ENCODE data around the gene UBE2D3.
A peak's percentile ranks its signal among the peaks of the same experiment; 100 is the strongest.
"Not testable (repeated sequence)": the region's sequence is repeated elsewhere in the genome, so short reads cannot be mapped to it uniquely, and the experiment has no call there.

UBE2D3 gene

DNA sequence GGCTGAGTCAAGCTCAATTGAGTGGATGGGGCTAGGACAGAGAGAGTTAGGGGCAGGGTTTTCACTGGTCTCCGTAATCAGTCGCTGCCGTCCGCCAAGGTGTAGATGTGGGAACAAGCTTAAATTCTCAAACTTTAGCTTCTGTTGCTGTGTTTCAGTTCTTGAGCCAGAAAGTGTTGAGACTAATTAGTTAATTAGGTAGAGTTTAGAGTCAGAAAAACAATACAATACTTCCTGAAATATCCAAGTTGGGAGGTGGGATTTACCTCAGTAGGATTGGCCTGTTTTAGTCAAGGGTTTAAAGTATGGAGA, 1.1 kb upstream of the UBE2D3 start:
- no peak for DNase-seq

DNA sequence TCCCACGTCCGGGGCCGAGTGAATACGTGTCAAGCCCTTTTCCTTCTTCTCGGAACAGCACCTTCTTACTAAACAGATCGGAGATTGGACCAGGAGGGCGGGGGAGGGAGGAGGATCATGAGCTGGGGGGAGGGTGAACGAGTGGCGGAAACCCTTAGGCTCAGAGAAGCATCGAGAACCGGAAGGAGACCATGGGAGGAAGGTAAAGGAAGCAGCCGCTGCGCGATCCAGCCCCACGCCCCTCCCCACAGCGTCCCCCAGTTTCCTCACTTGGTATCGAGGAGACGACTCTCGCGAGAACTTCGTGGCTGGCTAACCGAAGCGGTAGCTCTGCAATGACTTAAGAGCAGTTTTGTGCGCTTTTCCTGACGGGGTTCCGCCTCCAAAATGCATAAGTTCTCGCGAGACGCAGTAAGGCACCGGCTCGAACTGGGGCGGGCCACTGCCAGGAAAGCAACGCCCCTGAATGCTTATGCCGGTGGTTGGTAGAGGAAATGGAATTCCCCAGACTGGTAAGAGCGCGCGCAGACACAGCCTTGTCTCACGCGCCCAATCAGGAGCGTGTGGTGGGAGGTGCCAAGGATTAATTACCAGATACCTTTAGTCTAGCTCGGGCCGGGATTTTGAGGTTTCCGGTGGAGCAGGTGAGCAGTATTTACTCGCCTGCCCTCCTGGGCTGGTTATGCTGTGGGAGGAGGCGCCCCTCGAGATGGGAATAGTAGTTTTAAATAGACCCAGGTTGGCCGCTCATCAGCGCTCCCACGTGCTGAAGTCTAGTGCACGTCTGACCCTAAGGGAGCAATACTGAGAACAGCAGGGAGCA, 534 bp upstream of the UBE2D3 start:
- peak; percentile 92 for DNase-seq

DNA sequence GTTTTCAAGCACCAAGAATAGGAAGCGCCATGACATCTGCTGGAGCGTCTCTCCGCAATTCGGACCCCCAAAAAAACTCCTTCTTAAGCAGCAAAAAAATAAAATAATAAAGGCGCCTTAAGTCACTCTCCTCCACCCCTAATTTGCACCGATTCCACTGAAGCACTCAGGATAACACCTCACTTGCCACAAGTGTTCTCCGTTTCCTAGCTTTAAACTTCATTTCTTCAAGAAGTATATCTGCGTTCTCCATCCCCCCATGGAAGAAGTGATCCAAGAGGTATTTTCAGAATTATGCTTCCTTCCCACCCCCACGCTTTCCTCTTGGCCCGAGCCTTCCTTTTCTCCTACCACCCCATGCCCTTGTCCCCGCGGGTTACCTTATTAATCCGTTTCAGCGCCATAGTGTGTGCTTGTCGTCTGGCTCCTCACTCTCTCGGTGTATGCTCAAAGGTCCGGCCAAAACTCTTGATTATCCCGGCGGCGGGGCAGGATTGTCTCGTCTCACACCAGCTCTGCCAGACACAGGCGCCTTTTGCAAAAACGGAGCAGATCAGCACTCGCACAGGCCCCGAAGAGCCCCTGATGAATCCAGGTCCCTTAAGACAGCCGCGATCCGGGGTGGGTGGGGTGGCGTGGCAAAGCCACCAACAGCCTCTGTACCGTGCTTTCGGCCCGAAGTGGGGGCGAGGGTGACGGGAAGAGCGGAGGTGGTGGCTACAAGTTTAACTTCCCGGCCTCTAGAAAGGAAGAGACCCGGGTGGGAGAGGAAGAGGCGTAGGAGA, 1.1 kb downstream of the UBE2D3 start:
- no peak for DNase-seq

DNA sequence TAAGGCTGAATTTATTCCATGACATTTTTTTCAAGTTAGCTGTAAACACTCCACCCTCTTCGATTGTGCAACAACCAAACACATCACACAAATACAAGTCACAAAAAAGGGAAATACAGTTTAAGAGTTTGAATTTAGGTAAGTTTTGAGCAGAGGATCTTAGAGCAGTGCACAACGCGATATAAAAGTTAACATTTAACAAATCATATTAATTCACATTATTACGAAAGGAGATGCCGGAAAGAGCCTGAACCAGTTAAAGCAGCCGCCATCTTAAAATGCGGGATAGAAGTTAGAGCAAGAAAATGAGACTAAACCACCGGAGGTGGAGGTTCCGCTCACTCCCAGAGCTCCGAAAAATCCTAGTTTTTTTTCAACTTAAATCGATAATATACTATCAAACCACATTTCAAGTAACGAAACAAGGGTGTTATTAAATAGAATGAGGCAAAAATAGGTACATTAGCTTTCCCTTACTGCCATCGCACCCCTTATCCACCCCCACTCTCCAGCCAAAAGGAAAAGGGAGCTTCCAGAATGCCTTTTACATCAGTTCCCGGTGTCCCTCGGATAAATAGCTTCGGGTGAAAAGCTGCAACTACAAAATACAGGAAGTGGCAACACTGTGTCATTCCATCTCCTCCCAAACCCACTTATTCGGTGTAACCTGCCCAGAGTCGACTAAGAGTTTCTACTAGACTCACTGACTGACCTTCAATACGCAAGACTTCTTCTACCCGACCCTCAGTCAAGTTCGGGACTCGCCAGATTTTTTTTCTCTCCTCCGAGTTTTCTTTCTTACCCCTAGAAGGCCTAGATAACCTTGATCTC, 1.9 kb downstream of the UBE2D3 start:
- DNase-seq, result peak; percentile 33

DNA sequence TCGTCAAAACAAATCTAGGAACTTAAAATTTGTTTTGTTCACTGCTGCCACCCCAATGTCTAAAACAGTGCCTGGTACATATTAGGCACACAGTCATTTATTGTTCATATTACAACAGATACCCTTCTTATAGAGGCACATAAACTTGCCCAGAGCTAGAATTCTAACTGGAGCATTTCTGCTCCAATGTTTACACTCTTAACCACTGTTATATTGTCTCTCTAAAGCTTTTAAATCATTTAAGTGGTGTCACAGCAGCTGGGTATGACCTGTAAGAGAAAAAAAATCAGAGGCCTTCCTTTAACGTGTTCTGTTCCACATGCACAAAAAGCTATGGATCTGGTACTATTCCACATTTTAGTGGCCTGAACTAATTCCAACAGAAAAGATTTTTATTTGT, 3.0 kb downstream of the UBE2D3 start:
- no peak for DNase-seq

DNA sequence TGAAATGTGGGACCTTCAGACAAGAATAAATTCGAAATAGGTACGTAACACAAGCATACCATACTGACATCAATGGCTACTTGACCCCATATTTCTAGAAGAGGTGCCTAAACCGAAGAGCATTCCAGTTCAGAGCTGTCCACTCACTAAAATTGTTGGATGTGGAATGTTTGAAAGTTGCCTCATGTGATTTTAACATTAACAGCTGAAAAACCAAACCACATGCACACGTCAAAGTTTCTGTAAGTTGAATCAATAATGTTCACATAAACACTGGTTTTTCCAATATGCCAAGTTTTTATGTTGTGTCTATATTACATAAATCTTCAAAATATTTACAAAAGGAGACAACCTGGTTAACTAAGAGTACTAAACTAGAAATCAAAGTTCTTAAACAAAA, 3.5 kb downstream of the UBE2D3 start:
- DNase-seq, result no peak

DNA sequence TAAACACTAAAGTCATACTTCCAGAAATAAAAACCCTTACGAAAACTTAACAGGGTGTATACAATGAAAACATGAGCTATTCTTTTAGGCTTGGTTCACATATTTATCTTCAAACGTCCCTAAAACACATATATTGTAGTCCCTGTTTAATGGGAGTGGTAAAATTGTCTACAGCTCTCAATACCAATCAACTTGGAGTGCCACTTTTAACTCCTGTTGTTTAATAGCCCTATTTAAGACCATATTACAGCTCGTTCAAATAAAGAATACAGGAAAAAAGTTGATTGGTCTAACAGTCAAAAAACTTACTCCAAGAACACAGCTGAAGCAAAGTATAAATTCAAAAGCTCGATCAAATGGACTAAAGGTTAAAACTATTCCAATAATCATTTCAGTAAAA, 3.9 kb downstream of the UBE2D3 start:
- no peak for DNase-seq

DNA sequence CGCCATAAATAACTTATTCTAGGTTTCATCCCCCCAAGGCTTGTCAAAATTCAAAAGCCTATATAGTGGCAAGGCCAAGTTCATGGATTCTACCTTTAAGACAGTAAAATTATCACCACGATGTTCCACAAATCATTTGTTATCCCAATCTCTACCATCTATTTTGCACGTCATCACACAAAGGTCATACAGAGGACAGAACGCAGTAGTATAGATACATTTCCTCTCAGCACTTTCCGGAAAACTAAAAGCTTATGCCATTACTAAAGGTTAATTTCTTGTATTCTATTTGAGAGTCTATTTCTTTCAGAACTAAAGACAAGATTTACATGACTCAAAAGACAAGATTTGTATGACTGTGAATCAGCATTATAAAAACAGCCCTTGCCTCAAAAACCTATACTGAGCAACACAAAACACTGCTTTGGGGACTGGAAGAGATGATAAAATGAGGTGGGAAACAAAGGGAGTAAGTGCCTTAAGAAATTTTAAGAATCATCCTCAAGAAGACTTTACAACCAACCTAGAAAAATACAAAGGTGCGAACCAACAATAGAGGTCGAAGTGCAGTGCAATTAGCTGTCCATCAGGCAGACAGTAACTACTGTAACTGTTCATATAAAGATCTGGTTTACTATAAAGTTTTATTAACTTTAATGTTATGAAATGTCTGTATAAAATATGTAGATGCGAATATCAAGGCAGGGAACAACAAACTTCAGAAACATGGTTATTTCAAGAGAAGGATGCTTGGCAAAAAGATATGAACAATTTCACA, 7.6 kb downstream of the UBE2D3 start:
- no peak for DNase-seq

DNA sequence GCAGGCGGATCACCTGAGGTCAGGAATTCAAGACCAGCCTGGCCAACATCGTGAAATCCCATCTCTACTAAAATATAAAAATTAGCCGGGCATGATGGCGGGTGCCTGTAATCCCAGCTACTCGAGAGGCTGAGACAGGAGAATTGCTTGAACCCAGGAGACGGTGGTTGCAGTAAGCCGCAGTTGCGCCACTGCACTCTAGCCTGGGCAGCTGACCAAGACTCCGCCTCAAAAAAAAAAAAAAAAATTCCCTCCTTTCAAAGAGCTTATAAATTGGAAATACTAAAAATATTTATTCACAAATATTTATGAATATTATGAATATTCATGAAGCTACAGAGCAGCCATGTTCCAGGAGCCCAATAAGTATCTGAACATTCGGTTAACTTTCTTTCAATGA, 8.3 kb downstream of the UBE2D3 start:
- DNase-seq, result not testable (repeated sequence)

DNA sequence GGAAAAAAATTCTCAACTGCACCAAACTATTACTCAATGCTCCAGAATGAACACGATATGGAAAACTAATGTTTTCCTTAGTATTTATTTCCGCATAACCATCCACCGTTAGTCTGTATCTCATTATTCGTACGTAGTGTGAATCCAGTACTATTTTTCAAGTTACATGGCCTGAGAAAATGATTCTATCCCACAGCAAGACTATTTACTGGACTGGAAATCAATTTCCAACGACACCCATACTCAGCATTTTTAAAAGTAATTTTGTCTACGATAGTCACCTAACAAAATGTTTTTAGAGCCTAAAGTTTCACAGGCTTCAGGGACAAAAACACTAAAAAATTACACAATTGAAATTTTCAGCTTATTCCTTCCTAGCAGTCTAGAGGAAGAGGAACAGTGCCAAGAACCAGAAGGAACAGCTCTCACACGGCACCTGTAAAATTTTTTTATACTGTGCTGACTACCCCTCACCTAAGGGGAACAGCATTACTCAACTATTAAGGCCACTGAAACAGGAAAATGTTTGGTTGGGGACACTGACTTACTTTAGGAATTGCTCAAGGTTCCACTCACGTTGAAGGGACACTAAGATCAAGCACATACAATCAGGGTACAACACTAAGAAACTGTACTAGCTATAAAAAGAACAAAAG, 9.6 kb downstream of the UBE2D3 start:
- no peak for DNase-seq

DNA sequence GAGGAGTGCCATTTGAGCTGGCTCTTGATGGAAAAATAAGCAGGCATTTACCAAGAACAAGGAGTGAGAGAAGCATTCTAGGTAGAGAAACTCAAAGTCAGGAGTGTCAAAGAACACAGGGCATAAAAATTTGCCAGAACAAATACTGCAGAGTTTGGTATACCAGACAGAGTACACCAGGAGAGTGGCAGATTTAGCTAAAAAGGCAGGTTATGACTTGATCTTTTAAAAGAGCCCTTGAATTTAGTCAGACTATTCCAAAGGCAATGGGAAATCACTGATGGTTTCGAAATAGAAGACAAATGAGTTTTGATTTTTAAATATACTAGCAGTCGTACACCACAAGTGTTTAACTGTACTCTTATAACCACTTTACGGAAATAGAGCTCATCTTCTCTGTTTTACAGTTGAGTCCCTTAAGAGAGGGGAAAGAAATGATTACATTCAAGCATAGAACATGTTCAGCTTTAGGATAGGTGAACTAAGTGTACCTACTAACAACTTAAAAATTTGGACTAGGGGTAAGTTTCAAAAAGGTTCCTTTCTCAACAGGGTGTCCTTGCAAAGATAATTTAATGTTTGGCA, 10.2 kb downstream of the UBE2D3 start:
- DNase-seq, result no peak

DNA sequence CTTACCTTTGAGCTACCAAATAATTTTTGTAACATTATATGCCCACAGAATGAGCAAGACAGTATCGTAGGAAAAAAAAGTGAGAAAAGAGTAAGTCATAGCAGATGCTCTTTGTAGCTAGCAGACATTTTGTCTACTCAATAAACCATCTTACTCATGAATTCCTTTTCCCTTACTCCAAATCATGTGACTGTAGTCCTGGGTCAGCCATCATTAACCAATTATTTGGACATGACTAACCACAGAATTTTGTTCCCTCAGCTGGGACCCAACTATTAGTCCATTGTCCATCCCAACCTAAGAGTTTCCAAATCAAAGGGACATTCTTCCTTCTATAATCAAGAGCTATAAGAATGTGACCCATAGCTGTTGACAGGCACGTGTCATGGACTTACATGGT, 11.4 kb downstream of the UBE2D3 start:
- no peak for DNase-seq

DNA sequence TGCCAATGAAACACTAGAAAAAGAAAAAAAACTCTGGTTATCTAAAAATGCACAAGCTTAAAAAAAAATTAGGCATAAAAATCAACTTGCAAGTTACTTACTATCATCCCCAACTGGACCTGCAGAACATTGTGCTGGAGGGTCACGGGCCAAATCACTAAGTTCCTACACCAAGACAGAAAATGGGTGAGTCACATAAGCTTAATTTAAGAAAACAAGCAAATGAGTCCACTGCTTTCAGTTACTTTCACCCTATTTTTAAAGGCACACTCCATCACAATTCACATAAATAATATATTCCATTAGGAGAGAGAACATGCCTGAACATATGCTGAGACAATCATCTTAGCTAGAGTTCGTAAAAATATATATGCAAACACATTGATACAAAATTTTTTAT, 17.7 kb downstream of the UBE2D3 start:
- no peak for DNase-seq

DNA sequence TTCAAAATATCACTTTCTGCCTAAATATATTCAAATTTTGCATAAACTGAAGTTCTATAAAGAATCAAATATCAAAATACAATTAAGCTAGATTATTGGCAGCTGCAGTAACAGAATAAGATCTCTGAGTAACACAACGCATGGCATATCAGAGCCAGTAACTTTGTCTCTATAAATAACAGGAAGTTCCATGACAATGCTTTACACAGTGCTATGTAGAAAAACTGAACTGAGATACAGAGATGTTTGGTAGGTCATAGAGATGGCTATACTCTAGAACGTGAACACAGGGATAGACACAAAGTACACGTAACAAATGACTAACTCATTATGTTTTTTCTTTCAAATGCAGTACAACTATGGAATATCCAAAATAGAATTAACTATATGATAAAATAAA, 18.2 kb downstream of the UBE2D3 start:
- DNase-seq, result no peak

DNA sequence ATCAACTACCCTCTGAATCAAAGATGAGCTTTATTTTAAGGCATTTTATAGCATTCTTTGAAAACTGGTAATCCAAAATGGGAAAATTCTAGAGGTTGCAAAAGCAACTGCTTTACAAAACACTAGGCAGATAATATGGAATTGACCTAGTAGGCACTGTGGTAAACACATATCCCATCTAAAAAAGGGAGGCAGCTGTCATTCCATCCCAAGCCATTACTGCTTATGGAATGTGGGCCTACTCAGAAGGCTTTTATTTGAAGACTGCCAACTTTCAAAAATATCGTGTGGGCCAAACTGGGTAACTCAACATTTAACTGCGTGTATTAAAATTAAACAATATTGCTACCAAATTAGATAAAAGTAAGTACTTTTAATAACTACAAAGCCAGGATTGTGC, 19.3 kb downstream of the UBE2D3 start:
- DNase-seq, result no peak

DNA sequence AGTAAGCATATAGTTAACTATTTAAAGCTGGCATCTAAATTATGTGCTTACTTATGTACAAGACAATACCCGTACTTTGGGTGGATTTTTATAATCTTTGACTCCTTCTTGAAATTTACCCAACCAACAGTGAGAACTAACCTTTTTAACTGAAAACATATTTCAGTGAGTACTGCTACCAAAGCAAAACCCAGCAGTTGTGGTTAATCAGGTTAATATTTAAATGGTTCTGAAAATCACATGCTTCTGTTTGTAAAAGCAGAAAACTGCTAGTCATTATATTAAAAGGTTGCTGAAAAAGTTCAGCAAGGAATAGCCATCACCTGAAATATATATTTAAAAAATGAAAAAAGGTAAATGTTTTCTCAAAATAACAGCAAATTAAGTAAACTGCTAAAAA, 20.0 kb downstream of the UBE2D3 start:
- no peak for DNase-seq

DNA sequence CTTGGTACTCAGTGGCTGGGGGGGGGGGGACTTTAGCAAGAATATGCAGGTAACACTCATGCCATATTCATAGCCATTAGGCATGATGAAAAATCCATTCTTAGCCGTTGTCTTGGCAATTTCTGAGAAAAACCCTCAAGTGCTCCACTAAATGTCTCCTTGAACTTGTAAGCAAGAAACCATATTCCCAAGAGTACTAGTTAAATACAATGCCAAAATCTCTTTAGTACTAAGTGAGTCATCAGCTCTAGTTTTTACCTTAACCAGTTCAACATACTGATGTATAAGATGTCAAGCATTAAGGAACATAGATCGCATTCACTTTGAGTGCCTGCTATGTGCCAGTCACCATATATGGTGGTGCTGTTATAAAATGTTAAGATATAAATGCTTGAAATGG, 27.5 kb downstream of the UBE2D3 start:
- DNase-seq, result no peak

DNA sequence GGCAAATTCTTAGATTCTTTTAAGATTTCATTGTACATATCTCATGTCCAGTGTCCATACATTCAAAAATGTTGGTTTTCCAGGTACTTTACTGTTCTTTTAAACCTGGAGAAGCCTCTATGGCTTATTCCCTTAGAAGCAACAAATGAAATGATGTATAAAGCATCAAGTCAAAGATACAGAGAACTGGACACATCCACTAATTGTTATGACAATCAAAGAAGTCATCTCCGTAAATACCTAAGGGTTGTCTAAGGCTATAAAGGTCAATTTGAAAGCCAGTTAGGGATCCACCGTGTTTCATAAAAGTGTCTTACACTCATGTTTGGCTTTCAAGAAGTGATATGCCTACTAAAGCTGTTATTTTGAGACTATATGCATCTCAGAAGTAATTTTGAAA, 32.4 kb downstream of the UBE2D3 start:
- DNase-seq, result no peak

DNA sequence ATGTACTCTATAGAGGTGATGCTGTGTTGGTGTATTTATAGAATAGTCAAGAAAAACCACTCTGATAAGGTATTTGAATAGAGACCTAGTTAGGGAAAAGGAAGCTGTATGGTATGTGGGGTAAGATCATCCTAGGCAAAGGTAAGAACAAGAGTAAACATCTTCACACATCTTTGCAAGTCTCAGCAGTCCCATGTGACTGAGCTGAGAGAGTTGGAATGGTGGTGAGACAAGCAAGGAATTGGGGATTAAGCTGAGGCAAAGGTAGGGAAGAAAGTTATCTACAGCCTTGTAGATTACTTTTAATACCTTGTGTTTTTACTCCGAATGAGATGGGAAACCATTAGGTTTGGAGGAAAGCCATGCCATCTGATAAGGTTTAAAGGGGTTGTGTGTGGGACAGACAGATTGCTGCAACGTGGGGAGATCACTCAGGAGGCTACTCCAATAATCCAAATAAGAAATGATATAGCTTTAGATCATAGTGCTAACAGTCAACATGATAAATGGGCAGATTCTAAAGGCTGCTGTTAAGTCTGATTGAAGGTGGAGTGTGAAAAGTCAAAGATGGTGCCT, 34.9 kb downstream of the UBE2D3 start:
- DNase-seq, result no peak

DNA sequence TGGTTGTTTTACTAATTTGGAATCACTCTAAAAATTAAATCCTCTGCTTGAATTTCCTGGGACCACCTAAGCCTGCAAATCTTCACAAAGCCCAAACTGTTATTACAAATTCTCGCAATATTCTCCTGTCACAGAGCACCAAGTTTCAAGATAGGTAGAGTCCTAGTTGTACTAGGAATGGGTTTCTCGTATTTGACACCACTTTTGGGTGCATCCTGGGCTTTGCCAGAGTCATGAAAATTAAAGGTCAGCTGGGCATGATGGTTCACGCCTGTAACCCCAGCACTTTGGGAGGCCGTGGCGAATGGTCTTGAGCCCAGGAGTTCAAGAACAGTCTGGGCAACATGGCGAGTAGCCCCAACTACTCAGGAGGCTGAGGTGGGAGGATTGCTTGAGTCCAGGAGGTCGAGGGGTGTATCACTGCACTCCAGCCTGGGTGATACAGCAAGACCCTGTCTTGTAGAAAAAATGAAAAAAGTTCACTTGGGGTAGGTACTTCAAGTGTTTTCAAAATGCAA, 36.0 kb downstream of the UBE2D3 start:
- no peak for DNase-seq

DNA sequence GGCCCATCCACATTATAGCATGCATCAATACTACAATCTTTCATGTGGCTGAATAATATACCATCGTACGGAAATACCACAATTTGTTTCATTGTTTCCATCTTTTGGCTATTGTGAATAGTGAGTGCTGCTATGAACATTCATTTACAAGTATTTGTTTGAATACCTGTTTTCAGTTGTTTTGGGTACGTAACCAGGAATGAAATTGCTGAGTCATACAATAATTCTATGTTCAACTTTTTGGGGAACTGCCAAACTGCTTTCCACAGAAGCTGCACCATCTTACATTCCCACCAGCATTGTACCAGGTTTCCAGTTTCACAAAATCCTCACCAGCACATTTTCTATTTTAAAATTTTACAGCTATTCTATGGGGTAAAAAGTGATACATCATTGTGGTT, 38.0 kb downstream of the UBE2D3 start:
- no peak for DNase-seq
